DND-41 (cell line): ENCODE results near the gene FCN2.

Experiments
- ATAC-seq: fragments of 200-7000 bp; cut with Tn5 transposase; 3 replicates; pipeline ENCODE4 v1.9.1; 2021; ENCODE audit warnings: low read depth; ENCODE audit not compliant: insufficient read depth
- DNase-seq: peaks from one replicate; pipeline ENCODE4 v3.0.0-alpha.2; 2020
- H2AFZ ChIP-seq: 2 replicates; pipeline ENCODE4 v1.6.0; 2012; ENCODE audit warnings: low read depth, low read length
- H3K27ac ChIP-seq: 2 replicates; pipeline ENCODE4 v1.5.1; 2012; ENCODE audit warnings: low read length, inconsistent platforms
- H3K27me3 ChIP-seq: fragments of 200-600 bp; sonication (generic); 2 replicates; pipeline ENCODE4 v1.6.0; 2012; ENCODE audit warnings: low read length, mild to moderate bottlenecking, inconsistent platforms; ENCODE audit not compliant: insufficient read depth, poor library complexity
- H3K36me3 ChIP-seq: 2 replicates; pipeline ENCODE4 v1.5.1; 2012; ENCODE audit warnings: low read length, inconsistent platforms; ENCODE audit not compliant: insufficient read depth
- H3K4me1 ChIP-seq: 2 replicates; pipeline ENCODE4 v1.5.1; 2012; ENCODE audit warnings: mild to moderate bottlenecking, low read length; ENCODE audit not compliant: insufficient read depth
- H3K4me2 ChIP-seq: 2 replicates; pipeline ENCODE4 v1.6.0; 2012; ENCODE audit warnings: mild to moderate bottlenecking, moderate library complexity, low read length, inconsistent platforms; ENCODE audit not compliant: insufficient read depth
- H3K4me3 ChIP-seq, 2 experiments: fragments of 200-600 bp in 1 of 2; shearing (Covaris generic) in 1 of 2; 2 replicates each; pipeline ENCODE4 v1.5.1; 2012 to 2016; ENCODE audit warnings: inconsistent platforms in 2 of 2, low read length in 2 of 2, mild to moderate bottlenecking in 2 of 2, low read depth in 1 of 2, moderate library complexity in 1 of 2
- H3K79me2 ChIP-seq: 2 replicates; pipeline ENCODE4 v1.6.0; 2012; ENCODE audit warnings: low read length, inconsistent platforms; ENCODE audit not compliant: insufficient read depth
- H3K9ac ChIP-seq: 2 replicates; pipeline ENCODE4 v1.6.0; 2012; ENCODE audit warnings: low read depth, mild to moderate bottlenecking, inconsistent platforms, low read length, moderate library complexity
- H3K9me3 ChIP-seq: 2 replicates; pipeline ENCODE4 v1.5.1; 2012; ENCODE audit warnings: low read length, moderate library complexity, mild to moderate bottlenecking, inconsistent platforms; ENCODE audit not compliant: insufficient read depth, severe bottlenecking
- H4K20me1 ChIP-seq: 2 replicates; pipeline ENCODE4 v1.6.0; 2012; ENCODE audit warnings: low read length; ENCODE audit not compliant: insufficient read depth
- EZH2 ChIP-seq: IDR thresholded peaks from 3 replicates; pipeline ENCODE4 v1.6.1; 2012; ENCODE audit warnings: borderline replicate concordance, low read depth, mild to moderate bottlenecking, moderate library complexity, low read length, inconsistent platforms; ENCODE audit not compliant: severe bottlenecking
- TF ChIP-seq, protein P1 (sequence below): IDR thresholded peaks from 2 replicates; pipeline ENCODE4 v1.5.1; 2012; ENCODE audit warnings: borderline replicate concordance, low read length, moderate library complexity, mild to moderate bottlenecking; ENCODE audit not compliant: poor library complexity, severe bottlenecking; ENCODE audit errors: extremely low read depth

FCN2 gene

DNA sequence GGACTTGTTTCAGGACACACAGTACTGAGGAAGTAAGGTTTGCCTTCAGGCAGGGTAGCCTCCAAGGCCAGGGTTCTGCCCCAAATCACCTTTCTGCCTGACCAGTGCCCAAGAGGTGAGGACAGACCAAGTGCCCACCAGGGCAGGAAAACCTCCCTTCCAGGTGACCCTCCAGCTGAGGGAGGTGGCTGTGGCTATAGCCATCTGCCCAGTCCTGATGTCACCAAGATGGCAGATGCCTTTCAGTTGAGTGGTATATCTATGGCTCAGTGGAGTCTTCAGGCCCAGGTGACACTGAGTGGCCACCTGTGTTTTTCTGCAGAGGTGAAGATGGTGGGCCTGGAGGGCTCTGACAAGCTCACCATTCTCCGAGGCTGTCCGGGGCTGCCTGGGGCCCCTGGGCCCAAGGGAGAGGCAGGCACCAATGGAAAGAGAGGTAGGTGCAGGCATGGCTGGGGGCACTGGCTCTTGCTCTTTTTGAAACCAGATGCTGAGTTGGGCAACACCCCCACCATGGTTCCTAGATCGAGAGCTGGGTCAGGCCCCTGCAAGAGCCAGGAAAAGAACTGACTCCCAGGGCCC lies 1.7 kb downstream of the FCN2 start:
- H4K20me1 ChIP-seq: no peaks in the 10 kb centered on the region
- H3K9ac ChIP-seq: no peak overlapping the region
- H3K36me3 ChIP-seq: no peaks in the 10 kb centered on the region
- H3K9me3 ChIP-seq: no peaks in the 10 kb centered on the region
- H3K79me2 ChIP-seq: no peaks in the 10 kb centered on the region
- H2AFZ ChIP-seq: no peak overlapping the region
- no peak for ATAC-seq
- no peak overlapping the region for H3K4me2 ChIP-seq
- H3K4me1 ChIP-seq: no peaks in the 10 kb centered on the region
- H3K27ac ChIP-seq: no peak overlapping the region
- TF ChIP-seq EZH2: no peak
- TF ChIP-seq, protein P1, sequence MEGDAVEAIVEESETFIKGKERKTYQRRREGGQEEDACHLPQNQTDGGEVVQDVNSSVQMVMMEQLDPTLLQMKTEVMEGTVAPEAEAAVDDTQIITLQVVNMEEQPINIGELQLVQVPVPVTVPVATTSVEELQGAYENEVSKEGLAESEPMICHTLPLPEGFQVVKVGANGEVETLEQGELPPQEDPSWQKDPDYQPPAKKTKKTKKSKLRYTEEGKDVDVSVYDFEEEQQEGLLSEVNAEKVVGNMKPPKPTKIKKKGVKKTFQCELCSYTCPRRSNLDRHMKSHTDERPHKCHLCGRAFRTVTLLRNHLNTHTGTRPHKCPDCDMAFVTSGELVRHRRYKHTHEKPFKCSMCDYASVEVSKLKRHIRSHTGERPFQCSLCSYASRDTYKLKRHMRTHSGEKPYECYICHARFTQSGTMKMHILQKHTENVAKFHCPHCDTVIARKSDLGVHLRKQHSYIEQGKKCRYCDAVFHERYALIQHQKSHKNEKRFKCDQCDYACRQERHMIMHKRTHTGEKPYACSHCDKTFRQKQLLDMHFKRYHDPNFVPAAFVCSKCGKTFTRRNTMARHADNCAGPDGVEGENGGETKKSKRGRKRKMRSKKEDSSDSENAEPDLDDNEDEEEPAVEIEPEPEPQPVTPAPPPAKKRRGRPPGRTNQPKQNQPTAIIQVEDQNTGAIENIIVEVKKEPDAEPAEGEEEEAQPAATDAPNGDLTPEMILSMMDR: no peak
- no peak for DNase-seq
- H3K27me3 ChIP-seq: no peaks in the 10 kb centered on the region
- H3K4me3 ChIP-seq: no peak overlapping the region

DNA sequence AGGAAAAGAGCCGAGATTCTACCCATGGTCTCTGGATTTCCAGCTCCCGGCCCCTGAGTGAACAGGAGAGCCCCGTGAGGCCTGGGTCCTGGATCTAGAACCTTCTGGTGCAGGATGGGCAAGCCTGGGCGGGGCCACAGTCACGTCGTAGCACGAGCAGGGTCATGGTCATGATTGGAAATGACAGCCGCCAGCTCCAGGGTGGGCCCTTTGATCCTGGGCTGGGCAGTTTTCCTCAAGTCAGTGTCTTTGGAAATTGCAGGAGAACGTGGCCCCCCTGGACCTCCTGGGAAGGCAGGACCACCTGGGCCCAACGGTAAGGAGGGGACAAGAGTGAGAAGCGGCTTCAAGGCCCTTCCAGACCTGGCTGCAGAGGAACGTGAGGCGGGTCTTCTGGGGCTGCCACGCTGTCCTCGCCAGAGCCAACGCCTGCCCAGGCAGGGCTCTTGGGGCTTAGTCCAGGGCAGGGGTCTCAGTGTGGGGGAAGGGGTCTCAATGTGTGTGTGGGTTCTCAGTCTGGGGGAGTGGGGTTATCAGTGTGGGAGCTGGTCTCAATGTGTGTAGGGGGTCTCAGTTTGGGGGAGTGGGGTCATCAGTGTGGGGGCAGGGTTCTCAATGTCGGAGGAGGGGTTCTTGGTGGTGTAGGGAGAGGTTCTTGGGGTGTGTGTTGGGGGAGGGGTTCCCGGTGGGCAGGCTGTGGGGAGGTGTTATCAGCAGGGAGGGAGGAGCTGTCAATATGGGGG lies 2.6 kb downstream of the FCN2 start:
- Histone ChIP-seq H3K27me3 (no peaks in the 10 kb centered on the region), H4K20me1 (no peaks in the 10 kb centered on the region), H3K36me3 (no peaks in the 10 kb centered on the region), H3K4me2 (no peak overlapping the region), H3K4me1 (no peaks in the 10 kb centered on the region), H3K27ac (no peak overlapping the region), H3K4me3 (no peak overlapping the region), H3K9me3 (no peaks in the 10 kb centered on the region), H3K79me2 (no peaks in the 10 kb centered on the region), H3K9ac (no peak overlapping the region), H2AFZ (no peak overlapping the region)
- ATAC-seq: no peak
- no peak for DNase-seq
- TF ChIP-seq EZH2: no peak
- TF ChIP-seq, protein P1: no peak

DNA sequence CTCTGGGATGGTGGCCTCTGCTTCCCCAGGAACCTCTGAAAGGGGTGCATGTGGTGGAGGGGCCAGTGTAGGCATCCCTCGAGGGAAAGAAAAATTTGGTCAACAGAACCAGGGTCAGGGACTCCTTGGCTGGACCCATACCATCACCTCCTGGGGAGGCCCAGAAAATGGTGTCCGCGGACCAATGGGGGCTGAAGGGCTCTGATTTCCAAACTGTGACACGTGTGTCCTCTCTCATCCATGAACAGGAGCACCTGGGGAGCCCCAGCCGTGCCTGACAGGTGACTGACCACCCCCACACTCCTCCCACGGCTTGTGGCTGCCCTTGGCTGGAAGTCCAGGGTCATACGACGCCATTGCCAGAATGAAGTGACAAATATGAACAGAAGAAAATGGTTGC lies 3.9 kb downstream of the FCN2 start:
- no peak for ATAC-seq
- no peak overlapping the region for H3K4me2 ChIP-seq
- no peaks in the 10 kb centered on the region for H4K20me1 ChIP-seq
- no peak for DNase-seq
- no peaks in the 10 kb centered on the region for H3K9me3 ChIP-seq
- H2AFZ ChIP-seq: no peak overlapping the region
- no peaks in the 10 kb centered on the region for H3K79me2 ChIP-seq
- no peak overlapping the region for H3K27ac ChIP-seq
- no peaks in the 10 kb centered on the region for H3K4me1 ChIP-seq
- H3K4me3 ChIP-seq: no peak overlapping the region
- no peaks in the 10 kb centered on the region for H3K27me3 ChIP-seq
- TF ChIP-seq, protein P1: no peak
- no peak for TF ChIP-seq EZH2
- no peaks in the 10 kb centered on the region for H3K36me3 ChIP-seq
- no peak overlapping the region for H3K9ac ChIP-seq
